Subcutaneous adipose tissue (tissue), 4 donors: ENCODE measurements around the gene BAMBI. TPM values are rescaled to one million over a fixed set of nuclear protein-coding genes. Genes with fewer than 3 reads are reported as not detected.

ENCODE experiments used
- total RNA-seq, 4 donors: library from RNA; depleted of rRNA; stranded (reverse); fragments of >200 nt; gene quantifications; one replicate each; pipeline ENCODE4 v1.1.0, GENCODE V29; 2016
- TF ChIP-seq, protein P1 (sequence below): fragments of 450-650 bp; IDR thresholded peaks from one replicate; pipeline ENCODE4 v1.5.1; 2016; ENCODE audit warnings: low read depth, mild to moderate bottlenecking, control low read depth, antibody characterized with exemption, moderate library complexity

BAMBI gene
- total RNA-seq, 4 donors from 2014 or later = 1.1 to 3.3 (median 2.3) TPM

- TF ChIP-seq, protein P1, sequence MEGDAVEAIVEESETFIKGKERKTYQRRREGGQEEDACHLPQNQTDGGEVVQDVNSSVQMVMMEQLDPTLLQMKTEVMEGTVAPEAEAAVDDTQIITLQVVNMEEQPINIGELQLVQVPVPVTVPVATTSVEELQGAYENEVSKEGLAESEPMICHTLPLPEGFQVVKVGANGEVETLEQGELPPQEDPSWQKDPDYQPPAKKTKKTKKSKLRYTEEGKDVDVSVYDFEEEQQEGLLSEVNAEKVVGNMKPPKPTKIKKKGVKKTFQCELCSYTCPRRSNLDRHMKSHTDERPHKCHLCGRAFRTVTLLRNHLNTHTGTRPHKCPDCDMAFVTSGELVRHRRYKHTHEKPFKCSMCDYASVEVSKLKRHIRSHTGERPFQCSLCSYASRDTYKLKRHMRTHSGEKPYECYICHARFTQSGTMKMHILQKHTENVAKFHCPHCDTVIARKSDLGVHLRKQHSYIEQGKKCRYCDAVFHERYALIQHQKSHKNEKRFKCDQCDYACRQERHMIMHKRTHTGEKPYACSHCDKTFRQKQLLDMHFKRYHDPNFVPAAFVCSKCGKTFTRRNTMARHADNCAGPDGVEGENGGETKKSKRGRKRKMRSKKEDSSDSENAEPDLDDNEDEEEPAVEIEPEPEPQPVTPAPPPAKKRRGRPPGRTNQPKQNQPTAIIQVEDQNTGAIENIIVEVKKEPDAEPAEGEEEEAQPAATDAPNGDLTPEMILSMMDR = no peak
Observed at GRCh38 chr10:28694530-28694929, 17.2 kb downstream of the BAMBI start.

- TF ChIP-seq, protein P1 = no peak
Observed at GRCh38 chr10:28698075-28698474, 20.8 kb downstream of the BAMBI start.

GRCh38 chr10:28704464-28705161 is 27.3 kb downstream of the BAMBI start:
- TF ChIP-seq, protein P1 = no peak

DNA sequence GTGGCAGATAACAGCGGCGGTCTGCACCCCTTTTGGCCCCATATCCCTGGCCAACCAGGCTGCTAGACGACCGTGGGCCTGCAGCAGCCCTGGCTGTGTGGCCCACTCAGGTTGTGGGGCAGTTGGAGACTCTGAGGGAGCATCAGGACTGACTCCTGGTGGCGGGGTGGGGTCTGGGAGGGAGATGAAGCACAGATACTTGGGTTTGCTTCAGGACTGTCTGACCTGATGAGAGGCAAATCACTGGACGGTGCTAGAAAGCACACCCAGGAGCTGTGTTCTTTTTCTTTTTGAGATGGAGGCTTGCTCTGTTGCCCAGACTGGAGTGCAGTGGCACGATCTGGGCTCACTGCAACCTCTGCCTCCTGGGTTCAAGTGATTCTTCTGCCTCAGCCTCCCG is 28.2 kb downstream of the BAMBI start:
- TF ChIP-seq, protein P1 = no peak

DNA sequence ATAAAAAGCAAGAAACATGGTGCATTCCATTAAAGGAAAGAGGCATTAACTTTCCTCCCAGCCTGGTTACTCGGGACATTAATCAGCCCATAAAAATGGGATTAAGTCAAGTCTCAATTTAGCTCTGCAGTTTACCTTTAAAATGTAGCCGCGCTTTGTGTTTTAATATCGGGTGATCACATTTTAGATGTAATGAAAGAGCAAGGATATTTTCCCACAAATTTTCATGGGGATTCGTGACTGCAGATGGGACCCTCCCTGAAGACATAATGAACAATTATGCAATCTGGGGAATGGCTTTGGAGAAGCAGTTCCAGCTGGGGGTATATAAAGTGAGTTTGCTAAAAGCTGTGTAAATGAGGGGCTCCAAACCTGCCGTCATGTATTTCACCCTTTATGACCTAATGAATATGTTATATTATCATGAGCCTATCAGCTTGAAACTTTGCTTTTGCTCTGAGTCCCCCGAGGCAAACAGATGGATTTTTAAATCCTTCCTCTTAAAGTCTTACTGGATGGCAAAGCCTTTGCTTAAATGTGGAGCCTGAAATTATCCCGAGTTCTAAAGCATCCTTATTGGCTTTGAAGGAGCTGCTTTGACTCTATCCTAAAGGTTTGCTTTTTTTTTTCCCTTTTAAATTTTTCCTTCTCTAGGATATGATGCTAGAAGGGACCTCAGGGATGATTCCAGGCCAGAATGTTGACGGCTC is 31.8 kb downstream of the BAMBI start:
- TF ChIP-seq, protein P1 = no peak

- TF ChIP-seq, protein P1 = no peak
Observed at GRCh38 chr10:28710202-28710886, 33.0 kb downstream of the BAMBI start.

DNA sequence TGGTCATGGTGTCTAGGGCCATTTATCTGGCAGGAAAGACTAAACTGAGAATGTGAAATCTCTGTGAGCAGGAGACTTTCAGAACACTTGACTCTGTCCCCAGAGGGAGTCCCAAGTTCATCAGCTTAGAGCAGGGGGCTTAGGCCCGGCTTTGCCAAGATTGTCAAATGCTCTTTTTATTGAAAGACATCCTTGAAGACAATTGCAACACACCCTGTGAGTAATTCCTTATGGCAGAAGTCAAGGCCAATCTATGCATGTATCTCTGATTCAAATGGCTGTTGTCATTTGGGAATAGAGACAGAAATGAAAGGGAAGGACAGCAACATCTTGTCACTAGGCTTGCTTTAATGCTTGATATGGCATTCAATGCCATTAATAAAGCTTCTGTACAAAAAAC is 33.7 kb downstream of the BAMBI start:
- TF ChIP-seq, protein P1 = no peak
